HG03060 (cell line): ENCODE results near the gene MAMDC2.

ENCODE experiments used
- ATAC-seq: cut with Tn5 transposase; IDR thresholded peaks from one replicate; pipeline ENCODE4 v1.9.1; 2021; ENCODE audit warnings: low read depth, moderate number of reproducible peaks; ENCODE audit not compliant: unreplicated experiment

The MAMDC2 gene, protein sequence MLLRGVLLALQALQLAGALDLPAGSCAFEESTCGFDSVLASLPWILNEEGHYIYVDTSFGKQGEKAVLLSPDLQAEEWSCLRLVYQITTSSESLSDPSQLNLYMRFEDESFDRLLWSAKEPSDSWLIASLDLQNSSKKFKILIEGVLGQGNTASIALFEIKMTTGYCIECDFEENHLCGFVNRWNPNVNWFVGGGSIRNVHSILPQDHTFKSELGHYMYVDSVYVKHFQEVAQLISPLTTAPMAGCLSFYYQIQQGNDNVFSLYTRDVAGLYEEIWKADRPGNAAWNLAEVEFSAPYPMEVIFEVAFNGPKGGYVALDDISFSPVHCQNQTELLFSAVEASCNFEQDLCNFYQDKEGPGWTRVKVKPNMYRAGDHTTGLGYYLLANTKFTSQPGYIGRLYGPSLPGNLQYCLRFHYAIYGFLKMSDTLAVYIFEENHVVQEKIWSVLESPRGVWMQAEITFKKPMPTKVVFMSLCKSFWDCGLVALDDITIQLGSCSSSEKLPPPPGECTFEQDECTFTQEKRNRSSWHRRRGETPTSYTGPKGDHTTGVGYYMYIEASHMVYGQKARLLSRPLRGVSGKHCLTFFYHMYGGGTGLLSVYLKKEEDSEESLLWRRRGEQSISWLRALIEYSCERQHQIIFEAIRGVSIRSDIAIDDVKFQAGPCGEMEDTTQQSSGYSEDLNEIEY

DNA sequence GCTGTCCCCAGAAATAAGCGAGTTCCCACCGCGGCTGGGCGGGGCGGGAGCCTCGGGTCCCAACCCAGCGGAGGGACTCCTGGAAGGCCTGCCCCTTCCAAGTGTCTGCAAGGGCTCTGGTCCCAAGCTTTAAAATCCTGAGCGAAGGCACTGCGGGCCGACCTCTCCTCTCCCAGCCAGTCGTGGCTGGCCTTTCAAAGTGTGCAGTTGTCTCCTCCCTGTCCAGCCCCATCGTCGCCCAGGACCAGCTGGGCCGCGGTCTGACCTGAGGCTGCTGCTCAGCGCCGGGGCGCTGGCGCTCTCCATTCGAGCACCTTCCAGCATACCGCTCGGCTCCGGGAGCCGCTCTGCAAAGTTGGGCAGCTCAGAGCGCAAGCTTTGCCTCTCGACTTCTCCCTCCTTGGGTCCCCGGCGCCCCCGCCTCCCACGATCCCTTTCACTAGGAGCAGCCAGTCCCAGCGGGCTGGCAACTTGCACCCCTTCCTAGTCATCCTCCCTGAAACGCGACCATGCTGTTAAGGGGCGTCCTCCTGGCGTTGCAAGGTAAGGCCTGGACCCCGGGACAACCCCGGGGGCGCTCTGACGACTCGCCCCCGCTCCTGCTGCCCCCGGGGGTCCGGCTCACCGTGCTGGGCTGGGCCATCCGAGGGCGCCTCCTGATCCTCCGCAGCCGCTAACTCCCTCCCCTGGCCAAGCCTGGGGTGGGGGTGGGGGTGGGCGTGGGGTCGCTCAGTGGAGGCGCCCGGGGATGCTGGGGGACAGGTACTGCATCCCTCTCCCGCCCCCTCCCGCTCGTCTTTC lies at the start of gene MAMDC2:
Gene MAMDC2 (plus strand): TSS at position 160 of the 801 bp plus-strand sequence. CDS start 350 bp downstream, at position 510.
- ATAC-seq, result no peak

DNA sequence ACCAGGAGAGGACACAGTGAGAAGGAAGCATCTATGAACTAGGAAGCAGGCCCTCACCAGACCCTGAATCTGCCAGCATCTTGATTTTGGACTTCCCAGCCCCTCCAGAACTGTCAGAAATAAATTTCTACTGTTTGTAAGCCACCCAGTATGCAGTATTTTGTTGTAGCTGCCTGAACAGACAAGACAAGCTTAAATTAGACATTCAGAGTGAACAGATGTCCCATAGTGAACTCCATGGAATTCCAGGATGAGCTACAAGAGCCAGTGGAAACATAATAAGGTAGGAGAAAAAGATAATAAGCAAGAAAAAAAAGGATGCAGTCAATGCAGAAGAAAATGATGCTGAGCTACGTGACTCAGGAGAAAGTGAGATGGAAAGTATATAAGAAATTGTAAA lies 47.8 kb upstream of the MAMDC2 start:
- ATAC-seq, result no peak

DNA sequence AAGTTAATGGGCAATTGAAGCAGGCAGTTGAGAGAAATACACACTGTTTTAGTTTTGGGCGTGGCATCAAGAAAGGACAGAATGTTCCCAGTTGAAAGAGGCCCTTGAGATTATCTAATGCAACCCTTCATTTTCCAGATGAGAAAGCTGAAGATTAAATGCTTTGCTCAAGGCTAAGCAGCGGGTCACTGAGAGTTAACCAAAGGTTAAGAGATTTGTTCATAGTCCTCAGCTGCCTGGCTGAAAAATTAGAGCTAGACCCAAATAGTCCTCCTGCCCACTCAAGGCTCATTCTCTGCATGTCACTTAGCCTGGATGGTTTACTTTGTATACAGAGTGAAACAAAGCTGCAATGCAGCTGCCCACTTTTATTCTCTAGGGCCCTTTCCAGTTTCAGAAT lies 46.7 kb upstream of the MAMDC2 start:
- ATAC-seq, result no peak

DNA sequence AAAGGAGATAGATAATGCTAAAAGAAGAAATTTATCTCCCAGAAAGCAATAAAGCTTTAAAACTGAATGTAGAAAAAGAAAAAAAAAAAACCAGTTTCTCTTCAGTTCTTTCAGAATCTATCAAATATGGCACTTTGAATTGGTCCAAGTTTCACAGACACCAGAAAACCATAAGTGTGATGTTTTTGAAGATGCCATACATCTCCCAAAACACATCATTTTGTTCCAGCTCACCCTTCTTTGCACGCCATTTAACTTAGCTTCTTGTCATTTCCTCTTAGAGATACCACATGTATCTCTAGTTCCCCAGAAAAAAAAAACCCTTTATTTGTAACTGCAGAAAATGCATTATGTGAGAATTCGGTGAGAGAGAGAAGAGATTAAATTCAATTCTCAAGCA lies 46.1 kb upstream of the MAMDC2 start:
- ATAC-seq, result no peak

DNA sequence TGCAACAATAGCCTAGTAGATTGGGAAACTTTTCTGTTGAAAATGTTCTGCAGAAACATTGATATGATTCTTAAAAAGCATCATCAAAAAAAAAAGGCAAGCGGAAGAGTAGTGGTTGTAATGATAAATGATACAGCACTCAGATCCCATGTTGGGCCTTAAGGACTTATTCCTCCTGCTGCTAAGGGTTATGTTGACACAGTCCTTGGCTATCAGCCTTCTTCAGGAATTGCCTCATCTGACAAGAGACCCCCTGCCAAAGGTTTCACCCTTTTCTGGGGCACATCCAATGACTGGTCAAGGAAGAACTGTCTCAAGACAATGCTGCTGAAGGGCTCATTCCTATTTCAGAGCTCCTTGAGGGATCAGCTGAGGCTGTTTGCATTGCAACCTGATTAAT lies 44.3 kb upstream of the MAMDC2 start:
- ATAC-seq, result no peak

DNA sequence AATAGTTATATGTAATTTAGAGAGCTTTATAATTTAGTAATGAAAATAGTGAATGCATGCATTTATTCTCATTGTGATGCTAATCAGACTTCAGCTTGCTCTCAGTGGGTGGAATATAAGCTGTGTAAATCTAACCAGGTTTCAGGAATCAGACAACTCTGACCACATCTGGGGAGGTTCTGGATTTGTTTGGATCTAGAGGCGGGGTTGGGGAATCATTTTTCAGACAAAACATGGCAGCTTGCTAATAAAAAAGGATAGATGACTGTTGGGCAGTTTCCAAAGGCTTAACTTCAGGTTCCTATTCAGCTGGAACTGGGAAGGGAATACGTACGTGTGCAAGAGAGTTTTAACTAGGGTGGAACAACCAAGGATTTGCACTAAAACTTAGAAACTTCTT lies 43.2 kb upstream of the MAMDC2 start:
- ATAC-seq, result no peak

DNA sequence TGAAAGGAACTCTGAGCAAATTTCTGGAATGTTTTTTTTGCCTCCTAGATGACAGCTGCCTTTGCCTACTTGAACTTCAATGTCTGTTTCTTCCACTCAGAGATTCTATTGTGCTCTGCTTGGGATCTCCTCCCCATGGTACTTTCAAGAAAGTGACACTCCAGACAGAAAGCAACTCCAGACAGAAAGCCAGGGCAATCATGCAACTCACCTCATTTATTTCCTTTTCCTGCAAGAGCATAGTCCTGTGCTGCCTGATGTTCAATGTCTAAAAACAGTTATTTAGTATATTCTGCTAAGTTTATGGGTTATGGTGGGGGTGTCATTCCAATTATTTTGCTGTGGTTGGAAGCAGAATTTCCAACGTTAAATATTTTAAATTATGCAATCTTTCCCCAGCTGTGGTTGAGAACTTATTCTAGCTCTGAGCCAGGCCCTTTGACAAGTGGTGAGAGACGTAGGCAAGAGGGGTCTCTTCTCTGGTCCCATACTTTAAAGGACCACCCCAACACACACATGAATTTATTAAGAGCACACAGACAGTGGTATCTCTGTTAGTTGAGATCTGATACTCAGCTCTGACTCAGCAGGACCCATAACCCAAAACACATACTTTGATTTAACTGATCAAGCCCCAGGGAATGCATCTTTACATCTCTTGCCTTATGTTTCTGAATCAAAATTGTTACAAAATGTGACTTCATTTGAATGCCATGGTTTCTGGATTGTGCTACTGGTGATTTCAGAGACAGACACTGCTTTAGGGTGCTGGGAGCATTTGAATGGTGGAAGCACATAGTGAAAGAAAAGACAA lies 39.5 kb upstream of the MAMDC2 start:
- ATAC-seq, result no peak

DNA sequence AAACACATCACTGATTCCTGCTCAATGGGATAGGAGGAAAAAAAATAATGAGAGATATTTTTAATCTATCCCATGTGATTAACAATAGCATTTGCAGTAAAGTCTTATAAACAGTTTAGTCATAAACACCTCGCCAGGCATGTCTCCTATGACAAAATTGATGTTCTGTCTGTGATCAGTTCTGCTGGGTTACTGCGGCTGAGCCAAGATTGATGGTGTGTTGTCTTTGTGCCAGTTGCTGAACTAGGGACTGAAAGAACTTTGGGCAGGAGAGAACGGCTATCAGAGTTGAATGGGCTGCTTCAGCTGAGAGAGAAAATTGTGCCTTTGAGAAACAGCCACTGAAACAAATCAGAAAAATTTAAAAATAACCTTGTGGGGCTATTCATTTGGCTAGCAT lies 37.3 kb upstream of the MAMDC2 start:
- ATAC-seq, result no peak

DNA sequence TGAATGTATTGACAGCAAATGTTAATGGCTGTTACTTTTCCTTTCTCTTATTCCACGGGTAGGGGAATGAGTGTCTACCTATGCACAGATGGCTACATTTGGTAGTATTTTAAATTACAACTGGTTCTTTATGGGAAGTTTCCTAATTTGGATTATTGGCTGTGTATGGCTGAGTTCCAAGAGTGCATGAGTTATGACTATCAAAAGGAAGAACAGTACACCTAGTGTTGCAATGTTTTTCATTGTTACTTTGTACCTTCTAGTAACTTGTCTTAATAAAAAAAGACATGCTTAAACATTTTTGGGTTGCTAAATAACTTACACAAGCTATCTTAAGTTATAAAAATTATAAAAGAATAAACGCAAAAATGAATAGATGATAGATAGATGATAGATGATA lies 35.8 kb upstream of the MAMDC2 start:
- no peak for ATAC-seq

DNA sequence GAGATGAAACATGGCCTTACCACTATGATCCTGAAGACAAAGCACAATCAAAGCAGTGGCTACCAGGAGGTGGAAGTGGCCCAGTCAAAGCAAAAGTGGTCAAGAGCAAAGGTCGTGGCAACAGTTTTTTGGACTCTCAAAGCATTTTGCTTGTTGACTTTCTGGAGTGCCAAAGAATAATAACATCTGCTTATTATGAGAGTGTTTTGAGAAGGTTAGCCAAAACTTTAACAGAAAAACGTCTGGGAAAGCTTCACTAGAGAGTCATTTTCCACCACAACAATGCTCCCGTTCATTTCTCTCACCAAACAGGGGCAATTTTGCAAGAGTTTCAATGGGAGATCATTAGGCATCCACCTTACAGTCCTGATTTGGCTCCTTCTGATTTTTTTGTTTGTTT lies 33.6 kb upstream of the MAMDC2 start:
- no peak for ATAC-seq

DNA sequence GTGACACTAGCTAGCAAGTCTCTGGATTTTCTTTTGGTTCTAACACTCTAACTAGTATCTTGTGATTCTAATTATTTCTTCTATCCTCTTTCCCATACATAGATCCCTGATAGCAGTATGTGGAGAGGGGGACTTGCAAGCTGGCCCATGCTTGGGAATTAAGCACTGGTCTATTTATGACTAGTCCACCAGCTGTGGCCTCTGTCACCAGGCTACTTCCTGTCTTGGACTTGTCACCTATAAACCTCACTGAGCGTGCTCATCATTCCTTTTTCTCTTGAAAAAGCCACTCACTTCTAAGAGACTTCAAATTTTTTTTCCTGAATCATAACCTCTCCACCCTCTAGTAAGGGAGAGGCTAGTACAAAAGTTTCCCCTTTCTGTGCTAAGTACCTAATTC lies 32.3 kb upstream of the MAMDC2 start:
- ATAC-seq, result no peak

DNA sequence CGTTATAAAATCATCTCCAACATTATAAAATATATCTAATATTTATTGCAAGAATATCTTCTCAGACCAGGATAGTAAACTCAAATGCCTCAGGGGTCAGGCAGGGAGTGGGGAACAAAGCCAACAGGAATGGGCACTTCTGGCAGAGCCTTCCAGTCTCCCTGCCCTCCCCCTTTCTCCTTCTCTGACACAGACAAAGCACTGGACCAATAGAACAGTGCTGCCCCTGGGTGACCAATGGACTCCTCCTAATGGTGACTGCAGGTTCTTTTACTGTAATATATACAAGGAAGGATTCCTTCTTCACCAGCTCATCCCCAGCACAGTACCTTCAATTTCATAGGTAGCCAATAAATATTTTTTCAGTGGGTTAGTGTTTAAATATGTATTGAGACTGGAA lies 31.1 kb upstream of the MAMDC2 start:
- ATAC-seq, result no peak

DNA sequence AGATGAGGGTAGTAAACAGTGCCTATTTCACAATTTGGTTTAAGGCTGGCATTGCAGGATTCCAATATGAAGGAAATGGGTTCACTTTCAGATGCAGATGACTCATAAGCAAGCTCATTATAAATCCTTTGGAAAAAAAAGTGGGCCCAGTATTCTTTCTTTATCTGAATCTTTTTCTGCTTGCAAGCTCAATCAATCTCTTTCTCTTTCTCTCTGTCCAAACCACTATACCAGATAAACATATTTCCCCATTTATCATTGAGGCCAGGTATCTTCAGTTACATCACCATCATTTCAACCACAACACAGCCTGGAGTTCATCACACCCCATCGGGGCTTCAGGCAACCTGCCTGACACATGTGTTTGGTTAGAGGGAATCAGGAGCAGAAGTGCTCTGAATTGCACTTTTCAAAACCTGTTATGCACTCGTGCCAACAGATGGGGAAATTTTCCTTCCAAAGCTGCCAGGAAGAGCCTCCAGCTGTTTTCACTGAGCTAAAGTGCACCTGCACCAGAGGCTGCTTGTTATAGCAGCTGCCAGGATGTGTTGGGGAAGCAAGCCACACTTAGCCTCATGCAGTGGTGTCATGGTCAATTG lies 30.0 kb upstream of the MAMDC2 start:
- ATAC-seq, result no peak

DNA sequence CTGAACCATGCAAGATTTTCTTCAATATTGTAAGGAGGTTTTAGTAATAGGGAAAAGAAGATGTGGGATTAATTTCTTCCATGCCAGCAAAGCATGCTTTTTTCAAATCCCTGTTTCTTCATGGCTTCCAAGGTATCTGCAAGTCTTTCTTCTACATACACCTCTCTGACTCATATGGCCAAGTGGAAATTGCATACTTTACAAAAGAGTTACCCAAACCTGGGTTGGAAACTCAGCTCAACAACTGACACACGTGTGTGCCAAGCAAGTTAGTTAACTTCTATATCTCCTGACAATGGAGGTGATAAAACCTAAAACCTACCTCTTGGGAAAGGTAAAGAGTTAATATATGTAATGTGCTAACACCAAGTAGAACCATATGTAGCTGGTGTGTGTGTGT lies 28.5 kb upstream of the MAMDC2 start:
- ATAC-seq, result no peak

DNA sequence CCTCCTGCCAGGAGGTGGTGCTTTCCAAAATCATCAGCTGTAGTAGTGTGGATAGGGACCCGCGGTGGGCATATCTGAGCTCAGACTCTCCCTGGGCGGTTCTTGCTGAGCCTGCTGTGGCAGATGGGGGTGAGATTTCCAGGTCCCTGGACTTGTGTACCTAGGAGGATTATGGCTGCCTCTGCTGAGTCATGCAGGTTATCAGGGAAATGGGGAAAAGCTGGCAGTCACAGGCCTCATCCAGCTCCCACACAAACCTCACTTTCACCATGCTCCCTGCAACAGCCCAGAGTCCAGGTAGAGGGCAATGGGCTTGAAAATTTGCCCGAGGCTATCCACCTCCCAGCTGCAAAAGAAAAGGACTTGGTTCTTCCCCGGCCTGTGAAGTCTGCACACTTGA lies 23.4 kb upstream of the MAMDC2 start:
- ATAC-seq, result no peak

DNA sequence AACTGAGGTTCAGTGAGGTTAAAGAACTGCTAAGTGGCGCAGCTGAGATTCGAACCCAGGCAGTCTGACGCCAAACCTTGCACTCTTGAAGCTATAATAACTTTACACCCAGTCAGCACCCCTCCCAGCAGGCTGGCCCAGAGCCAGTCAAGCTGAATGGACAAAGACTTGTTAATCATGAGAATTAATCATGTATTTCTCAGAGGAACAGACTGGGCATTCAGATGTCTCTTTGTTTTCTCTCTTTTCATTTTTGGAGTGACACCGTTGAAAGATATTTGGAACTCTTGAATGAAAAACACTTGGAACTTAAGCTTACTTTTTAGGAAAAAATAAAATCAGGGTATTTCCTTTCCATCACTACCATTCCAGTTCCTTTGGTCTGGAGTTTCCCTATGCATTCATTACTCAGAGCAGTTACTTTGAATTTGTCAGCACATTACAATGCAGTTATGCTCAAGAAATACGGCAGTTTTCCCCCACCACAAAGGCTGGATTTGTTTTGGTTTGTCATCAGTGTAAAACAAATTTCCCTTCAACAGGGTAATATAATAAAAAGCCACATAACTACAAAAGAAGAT lies 22.6 kb upstream of the MAMDC2 start:
- ATAC-seq, result no peak

DNA sequence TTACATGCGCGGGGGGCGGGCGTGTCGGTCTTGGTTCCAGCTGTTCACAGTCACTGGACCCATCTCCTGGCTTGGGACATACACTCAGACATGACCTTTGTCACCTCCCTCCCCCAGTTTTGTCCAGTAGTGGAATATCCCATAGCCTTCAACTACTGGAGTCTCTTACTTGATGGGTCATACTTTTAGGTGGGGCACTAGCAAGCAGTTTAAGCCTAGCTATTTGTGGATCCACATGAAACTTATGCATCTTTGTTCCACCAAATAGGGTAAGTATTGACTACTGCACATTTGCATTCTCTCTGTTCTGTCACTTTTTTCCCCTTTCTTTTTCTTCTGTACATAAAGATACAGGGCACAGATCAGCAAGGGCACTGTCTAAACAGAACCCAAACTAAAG lies 15.4 kb upstream of the MAMDC2 start:
- no peak for ATAC-seq

DNA sequence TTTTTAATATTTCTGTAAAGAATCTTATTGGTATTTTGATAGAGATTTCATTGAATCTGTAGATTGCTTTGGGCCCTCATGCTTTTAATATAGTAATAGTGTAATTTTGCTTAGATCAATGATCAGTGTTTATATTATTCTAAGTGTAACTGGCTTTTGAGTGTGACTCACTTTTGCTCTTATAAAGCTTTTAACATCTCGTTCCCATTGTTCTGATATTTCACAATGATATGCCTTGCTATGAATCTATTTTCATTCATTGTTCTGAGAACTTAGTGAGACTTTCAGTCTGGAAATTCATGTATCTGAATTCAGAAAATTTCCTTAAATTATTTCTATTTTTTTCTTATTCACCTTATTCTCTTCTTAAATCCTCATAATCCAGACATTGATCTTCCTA lies 13.5 kb upstream of the MAMDC2 start:
- no peak for ATAC-seq

DNA sequence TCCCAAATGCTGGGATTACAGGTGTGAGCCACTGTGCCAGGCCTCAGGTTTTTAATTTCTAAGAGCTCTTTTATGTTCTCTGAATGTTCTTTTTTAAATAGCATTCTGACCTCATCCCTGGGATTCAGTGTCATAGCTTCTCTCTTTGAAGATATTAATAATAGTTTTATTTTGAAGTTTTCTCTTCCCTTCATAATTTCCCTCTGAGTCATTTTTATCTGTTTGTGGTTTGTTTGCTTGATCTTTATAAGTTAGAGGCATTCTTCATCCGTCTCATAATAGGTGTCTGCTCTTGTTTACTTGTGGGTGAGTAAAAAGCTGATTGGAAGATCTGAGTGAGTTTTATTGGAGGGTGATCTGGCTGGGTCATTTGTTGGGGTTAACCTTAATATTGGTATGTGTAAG lies 12.5 kb upstream of the MAMDC2 start:
- ATAC-seq, result no peak

DNA sequence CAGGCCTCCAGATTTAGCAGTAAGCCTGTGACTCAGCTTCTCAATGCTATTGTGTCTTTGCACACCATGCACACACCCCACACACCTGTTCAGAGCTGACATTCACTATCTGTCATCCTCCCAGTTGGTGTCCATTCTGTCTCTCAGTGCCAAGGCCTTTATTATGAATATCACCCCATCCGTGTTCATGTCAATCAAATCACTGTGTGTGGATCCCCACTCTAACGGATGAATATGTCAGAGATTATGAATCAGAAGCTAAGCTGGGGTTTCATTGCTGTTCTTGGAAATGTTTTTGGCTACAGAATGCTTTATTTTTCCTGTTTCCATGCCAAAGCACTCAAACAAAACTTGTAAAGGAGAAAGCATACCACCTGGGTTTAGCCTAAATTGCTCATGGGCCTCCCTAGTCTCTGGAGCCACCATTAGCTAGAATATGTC lies 9.4 kb upstream of the MAMDC2 start:
- no peak for ATAC-seq
